Loucy (cell line): ENCODE data around the gene PUM1.
"Not testable (repeated sequence)": the region's sequence is repeated elsewhere in the genome, so short reads cannot be mapped to it uniquely, and the experiment has no call there.

ENCODE experiments used
- H2AFZ ChIP-seq: fragments of 200-600 bp; sonication (generic); 2 replicates; pipeline ENCODE4 v1.6.0; 2016; ENCODE audit warnings: antibody characterized with exemption, mild to moderate bottlenecking, low read length, moderate library complexity
- H3F3A ChIP-seq: fragments of 200-600 bp; 2 replicates; pipeline ENCODE4 v1.6.0; 2016; ENCODE audit warnings: antibody characterized with exemption, low read depth, mild to moderate bottlenecking
- H3K27me3 ChIP-seq: fragments of 200-600 bp; sonication (generic); 2 replicates; pipeline ENCODE4 v1.6.1; 2014; ENCODE audit warnings: low read length, mild to moderate bottlenecking; ENCODE audit not compliant: insufficient read depth, poor library complexity, severe bottlenecking
- H3K36me3 ChIP-seq: fragments of 200-600 bp; sonication (generic); 2 replicates; pipeline ENCODE4 v1.6.1; 2016; ENCODE audit warnings: low read length; ENCODE audit not compliant: insufficient read depth
- H3K4me1 ChIP-seq: fragments of 200-600 bp; sonication (generic); 2 replicates; pipeline ENCODE4 v1.5.1; 2014; ENCODE audit warnings: low read length, mild to moderate bottlenecking; ENCODE audit not compliant: insufficient read depth, poor library complexity, severe bottlenecking
- H3K4me2 ChIP-seq: fragments of 200-600 bp; sonication (generic); 2 replicates; pipeline ENCODE4 v1.6.0; 2014; ENCODE audit warnings: antibody characterized with exemption, low read length, low read depth, mild to moderate bottlenecking; ENCODE audit not compliant: poor library complexity, severe bottlenecking
- H3K4me3 ChIP-seq: fragments of 200-600 bp; sonication (generic); 2 replicates; pipeline ENCODE4 v1.5.1; 2014; ENCODE audit warnings: low read length, mild to moderate bottlenecking, mixed read lengths; ENCODE audit not compliant: poor library complexity, severe bottlenecking
- H3K79me2 ChIP-seq: fragments of 200-600 bp; sonication (generic); 2 replicates; pipeline ENCODE4 v1.6.1; 2014; ENCODE audit warnings: low read length; ENCODE audit not compliant: insufficient read depth
- H3K9ac ChIP-seq: fragments of 200-600 bp; sonication (generic); 2 replicates; pipeline ENCODE4 v1.6.0; 2014; ENCODE audit warnings: mild to moderate bottlenecking, low read depth, low read length, moderate library complexity; ENCODE audit not compliant: poor library complexity, severe bottlenecking
- H3K9me2 ChIP-seq: fragments of 200-600 bp; sonication (generic); replicated peaks from 2 replicates; pipeline ENCODE4 v1.6.1; 2016; ENCODE audit warnings: low read depth, low read length, mixed read lengths
- H3K9me3 ChIP-seq: fragments of 200-600 bp; sonication (generic); 2 replicates; pipeline ENCODE4 v1.6.1; 2014; ENCODE audit warnings: mild to moderate bottlenecking, antibody characterized with exemption, low read length, low read depth; ENCODE audit not compliant: insufficient read depth
- H4K20me1 ChIP-seq: fragments of 200-600 bp; sonication (generic); 2 replicates; pipeline ENCODE4 v1.6.0; 2014; ENCODE audit warnings: antibody characterized with exemption, low read length, mild to moderate bottlenecking; ENCODE audit not compliant: insufficient read depth, poor library complexity, severe bottlenecking
- EZH2phosphoT487 ChIP-seq: fragments of 200-600 bp; IDR thresholded peaks from 2 replicates; pipeline ENCODE4 v1.6.1; 2018; ENCODE audit warnings: antibody characterized with exemption, mild to moderate bottlenecking, moderate library complexity, borderline replicate concordance
- TF ChIP-seq, protein P1 (sequence below): fragments of 200-600 bp; sonication (generic); conservative IDR thresholded peaks from 2 replicates; pipeline ENCODE4 v1.5.1; 2014; ENCODE audit warnings: mild to moderate bottlenecking, antibody characterized with exemption, low read length

PUM1 gene

DNA sequence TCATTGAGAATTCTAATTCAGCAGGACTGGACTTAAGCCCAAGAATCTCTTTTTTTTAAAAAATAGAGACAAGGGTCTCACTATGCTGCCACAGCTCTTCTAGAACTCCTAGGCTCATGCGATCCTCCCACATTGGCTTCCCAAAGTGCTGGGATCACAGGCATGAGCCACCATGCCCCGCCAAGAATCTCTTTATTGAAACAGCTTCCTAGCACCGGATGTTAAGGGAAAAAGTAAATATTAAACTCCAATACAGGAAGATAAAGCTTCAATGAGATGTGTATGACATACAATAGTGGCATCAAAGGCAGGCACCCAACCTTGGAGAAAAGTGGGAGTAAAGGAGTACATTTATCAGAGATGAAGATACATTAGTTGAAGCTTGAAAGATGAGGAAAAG, 25.5 kb downstream of the PUM1 start:
- no peaks in the 10 kb centered on the region for H3F3A ChIP-seq
- H3K36me3 ChIP-seq: peaks cover 64% of the 10 kb centered on the region; the same call in 1 of the 2 replicates
- no peak overlapping the region for H3K9ac ChIP-seq
- H3K9me3 ChIP-seq: no peaks in the 10 kb centered on the region
- no peak overlapping the region for H2AFZ ChIP-seq
- H3K79me2 ChIP-seq: peaks cover 98% of the 10 kb centered on the region
- peaks cover 92% of the 10 kb centered on the region for H4K20me1 ChIP-seq
- H3K4me2 ChIP-seq: no peak overlapping the region
- no peak for TF ChIP-seq EZH2phosphoT487
- TF ChIP-seq, protein P1, sequence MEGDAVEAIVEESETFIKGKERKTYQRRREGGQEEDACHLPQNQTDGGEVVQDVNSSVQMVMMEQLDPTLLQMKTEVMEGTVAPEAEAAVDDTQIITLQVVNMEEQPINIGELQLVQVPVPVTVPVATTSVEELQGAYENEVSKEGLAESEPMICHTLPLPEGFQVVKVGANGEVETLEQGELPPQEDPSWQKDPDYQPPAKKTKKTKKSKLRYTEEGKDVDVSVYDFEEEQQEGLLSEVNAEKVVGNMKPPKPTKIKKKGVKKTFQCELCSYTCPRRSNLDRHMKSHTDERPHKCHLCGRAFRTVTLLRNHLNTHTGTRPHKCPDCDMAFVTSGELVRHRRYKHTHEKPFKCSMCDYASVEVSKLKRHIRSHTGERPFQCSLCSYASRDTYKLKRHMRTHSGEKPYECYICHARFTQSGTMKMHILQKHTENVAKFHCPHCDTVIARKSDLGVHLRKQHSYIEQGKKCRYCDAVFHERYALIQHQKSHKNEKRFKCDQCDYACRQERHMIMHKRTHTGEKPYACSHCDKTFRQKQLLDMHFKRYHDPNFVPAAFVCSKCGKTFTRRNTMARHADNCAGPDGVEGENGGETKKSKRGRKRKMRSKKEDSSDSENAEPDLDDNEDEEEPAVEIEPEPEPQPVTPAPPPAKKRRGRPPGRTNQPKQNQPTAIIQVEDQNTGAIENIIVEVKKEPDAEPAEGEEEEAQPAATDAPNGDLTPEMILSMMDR: no peak
- no peak overlapping the region for H3K4me3 ChIP-seq
- H3K9me2 ChIP-seq: no peaks in the 10 kb centered on the region
- no peaks in the 10 kb centered on the region for H3K27me3 ChIP-seq
- no peaks in the 10 kb centered on the region for H3K4me1 ChIP-seq

DNA sequence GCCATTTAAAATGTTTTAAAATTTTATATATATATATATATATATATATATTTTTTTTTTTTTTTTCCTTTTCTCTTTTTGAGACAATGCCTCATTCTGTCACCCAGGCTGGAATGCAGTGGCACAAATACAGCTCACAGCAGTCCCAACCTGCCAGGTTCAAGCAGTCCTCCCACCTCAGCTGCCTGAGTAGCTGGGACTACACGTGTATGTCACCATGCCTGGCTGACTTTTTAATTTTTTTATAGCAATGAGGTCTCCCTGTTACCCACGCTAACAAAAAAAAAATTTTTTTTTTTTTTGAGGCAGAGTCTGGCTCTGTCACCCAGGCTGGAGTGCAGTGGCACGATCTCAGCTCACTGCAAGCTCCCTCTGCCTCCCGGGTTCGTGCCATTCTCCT, 26.6 kb downstream of the PUM1 start:
- Histone ChIP-seq H3K79me2 (peaks cover 98% of the 10 kb centered on the region), H3K36me3 (peaks cover 67% of the 10 kb centered on the region; the same call in 1 of the 2 replicates), H4K20me1 (peaks cover 93% of the 10 kb centered on the region)
- H3K9ac ChIP-seq, H3K4me1 ChIP-seq, H3K4me3 ChIP-seq, H2AFZ ChIP-seq, H3K4me2 ChIP-seq, H3K27me3 ChIP-seq, H3K9me2 ChIP-seq, H3F3A ChIP-seq, H3K9me3 ChIP-seq: not testable (repeated sequence)

DNA sequence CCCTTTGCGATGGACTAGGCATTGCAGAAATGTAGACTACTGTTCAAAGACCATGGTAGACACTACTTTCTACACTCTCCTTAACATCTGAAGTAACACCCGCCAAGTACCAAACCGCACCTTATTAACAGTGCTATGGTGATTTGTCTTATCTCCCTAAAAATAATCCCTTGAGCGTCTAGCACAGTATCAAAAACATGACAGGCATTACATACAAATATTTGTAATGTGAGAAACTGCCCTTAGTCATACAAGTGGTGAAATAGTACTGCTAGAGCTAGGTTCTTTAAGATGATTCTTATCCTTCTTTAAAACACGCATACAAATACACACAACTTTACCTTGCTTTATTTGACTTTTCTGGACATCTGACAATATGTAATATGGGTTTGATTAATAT, 27.2 kb downstream of the PUM1 start:
- H2AFZ ChIP-seq: no peak overlapping the region
- H3F3A ChIP-seq: no peaks in the 10 kb centered on the region
- H4K20me1 ChIP-seq: peaks cover 93% of the 10 kb centered on the region
- no peaks in the 10 kb centered on the region for H3K4me1 ChIP-seq
- H3K27me3 ChIP-seq: no peaks in the 10 kb centered on the region
- H3K79me2 ChIP-seq: peaks cover 98% of the 10 kb centered on the region
- H3K4me3 ChIP-seq: no peak overlapping the region
- H3K9me2 ChIP-seq: no peaks in the 10 kb centered on the region
- H3K9me3 ChIP-seq: no peaks in the 10 kb centered on the region
- peaks cover 67% of the 10 kb centered on the region; the same call in 1 of the 2 replicates for H3K36me3 ChIP-seq
- TF ChIP-seq EZH2phosphoT487: no peak
- TF ChIP-seq, protein P1: no peak
- no peak overlapping the region for H3K4me2 ChIP-seq
- H3K9ac ChIP-seq: no peak overlapping the region

DNA sequence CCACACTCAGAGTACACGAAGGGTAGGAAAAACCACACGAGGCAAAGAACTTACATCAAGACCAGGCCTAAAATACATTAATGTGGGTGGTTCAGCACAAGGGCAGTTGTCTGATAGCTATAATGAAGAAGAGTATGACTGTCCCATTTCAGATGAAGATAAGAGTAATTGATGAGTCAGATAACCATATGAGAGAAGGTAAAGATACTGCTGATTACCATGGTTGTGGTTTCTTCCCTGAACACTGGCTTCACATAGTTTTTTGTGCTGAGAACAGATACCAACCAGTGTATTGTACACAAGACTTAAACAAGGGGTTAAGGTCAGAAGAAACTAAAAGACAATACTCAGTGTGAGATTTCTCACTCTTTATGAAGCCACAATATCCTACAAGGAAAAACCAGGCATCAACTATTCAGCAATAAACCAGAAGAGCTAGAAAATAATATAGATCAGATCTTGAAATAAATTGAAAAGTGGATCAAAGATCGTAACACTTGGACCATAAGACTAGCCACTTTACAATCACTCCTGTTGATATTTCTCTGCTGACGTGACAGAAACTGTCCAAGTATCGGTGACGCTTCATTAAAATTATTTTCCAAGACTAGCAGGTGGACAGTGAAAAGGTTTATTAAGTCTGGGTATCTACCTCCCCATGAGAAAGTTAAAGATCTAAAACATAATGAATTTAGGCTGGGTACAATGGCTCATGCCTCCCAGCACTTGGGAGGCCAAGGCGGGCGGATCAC, 28.6 kb downstream of the PUM1 start:
- H3K36me3 ChIP-seq: peaks cover 55% of the 10 kb centered on the region; the same call in 1 of the 2 replicates
- TF ChIP-seq, protein P1: no peak
- no peak for TF ChIP-seq EZH2phosphoT487
- H3K4me2 ChIP-seq: no peak overlapping the region

More for the DNA sequence above, 28.6 kb downstream of the PUM1 start:
- no peaks in the 10 kb centered on the region for H3F3A ChIP-seq
- no peaks in the 10 kb centered on the region for H3K4me1 ChIP-seq
- H3K9ac ChIP-seq: no peak overlapping the region
- no peaks in the 10 kb centered on the region for H3K9me2 ChIP-seq
- no peak overlapping the region for H2AFZ ChIP-seq
- H3K27me3 ChIP-seq: no peaks in the 10 kb centered on the region
- no peak overlapping the region for H3K4me3 ChIP-seq
- H3K9me3 ChIP-seq: no peaks in the 10 kb centered on the region
- peaks cover 99% of the 10 kb centered on the region for H3K79me2 ChIP-seq
- peaks cover 95% of the 10 kb centered on the region for H4K20me1 ChIP-seq
